SU-DHL-6 (cell line): ENCODE measurements around the gene NFYA.

Source experiments
- EZH2phosphoT487 ChIP-seq: fragments of 200-600 bp; sonication (generic), shearing (Covaris generic); conservative IDR thresholded peaks from 2 replicates; pipeline ENCODE4 v1.6.1; 2018; ENCODE audit warnings: mild to moderate bottlenecking, antibody characterized with exemption, low read length, moderate library complexity, mixed read lengths
- TF ChIP-seq, protein P1 (sequence below): fragments of 200-600 bp; sonication (generic); IDR thresholded peaks from one replicate; pipeline ENCODE4 v1.5.1; 2017; ENCODE audit warnings: antibody characterized with exemption, mild to moderate bottlenecking, low read length, moderate library complexity; ENCODE audit not compliant: insufficient read depth, poor library complexity, severe bottlenecking

DNA sequence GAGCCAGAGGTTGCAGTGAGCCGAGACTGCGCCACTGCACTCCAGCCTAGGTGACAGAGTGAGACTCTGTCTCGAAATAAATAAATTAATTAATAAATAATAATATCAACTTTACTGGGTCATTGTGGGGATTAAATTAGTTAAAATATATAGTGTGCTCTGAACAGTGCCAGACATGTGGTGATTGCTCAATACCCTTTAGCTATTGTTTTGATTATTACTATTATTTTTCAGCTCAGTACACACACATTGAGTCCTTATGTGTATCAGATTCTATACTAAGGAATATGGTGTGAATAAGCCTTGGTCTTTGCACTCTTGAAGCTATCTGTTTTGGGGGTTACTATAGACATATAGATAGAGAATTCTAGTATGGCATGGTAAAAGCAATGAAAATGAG lies 52.5 kb downstream of the NFYA start:
- TF ChIP-seq, protein P1, sequence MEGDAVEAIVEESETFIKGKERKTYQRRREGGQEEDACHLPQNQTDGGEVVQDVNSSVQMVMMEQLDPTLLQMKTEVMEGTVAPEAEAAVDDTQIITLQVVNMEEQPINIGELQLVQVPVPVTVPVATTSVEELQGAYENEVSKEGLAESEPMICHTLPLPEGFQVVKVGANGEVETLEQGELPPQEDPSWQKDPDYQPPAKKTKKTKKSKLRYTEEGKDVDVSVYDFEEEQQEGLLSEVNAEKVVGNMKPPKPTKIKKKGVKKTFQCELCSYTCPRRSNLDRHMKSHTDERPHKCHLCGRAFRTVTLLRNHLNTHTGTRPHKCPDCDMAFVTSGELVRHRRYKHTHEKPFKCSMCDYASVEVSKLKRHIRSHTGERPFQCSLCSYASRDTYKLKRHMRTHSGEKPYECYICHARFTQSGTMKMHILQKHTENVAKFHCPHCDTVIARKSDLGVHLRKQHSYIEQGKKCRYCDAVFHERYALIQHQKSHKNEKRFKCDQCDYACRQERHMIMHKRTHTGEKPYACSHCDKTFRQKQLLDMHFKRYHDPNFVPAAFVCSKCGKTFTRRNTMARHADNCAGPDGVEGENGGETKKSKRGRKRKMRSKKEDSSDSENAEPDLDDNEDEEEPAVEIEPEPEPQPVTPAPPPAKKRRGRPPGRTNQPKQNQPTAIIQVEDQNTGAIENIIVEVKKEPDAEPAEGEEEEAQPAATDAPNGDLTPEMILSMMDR: no peak
- no peak for TF ChIP-seq EZH2phosphoT487
